KBM-7 (cell line): Measurements from ENCODE around the gene SCGN.
A peak's percentile ranks its signal among the peaks of the same experiment; 100 is the strongest.
"Not testable (repeated sequence)": the region's sequence is repeated elsewhere in the genome, so short reads cannot be mapped to it uniquely, and the experiment has no call there.

Experiments
- DNase-seq: peaks from one replicate; pipeline ENCODE4 v3.0.0-alpha.2; 2015
- in situ Hi-C: fragments of 300-500 bp; cut with MboI; formaldehyde crosslinking; loops from 2 replicates; pipeline ENCODE4 v1.14.3; 2020; ENCODE audit warnings: low sequenced_read_pairs, low pct_unique_long_range_greater_than_20kb, mixed read lengths

Gene SCGN

DNA sequence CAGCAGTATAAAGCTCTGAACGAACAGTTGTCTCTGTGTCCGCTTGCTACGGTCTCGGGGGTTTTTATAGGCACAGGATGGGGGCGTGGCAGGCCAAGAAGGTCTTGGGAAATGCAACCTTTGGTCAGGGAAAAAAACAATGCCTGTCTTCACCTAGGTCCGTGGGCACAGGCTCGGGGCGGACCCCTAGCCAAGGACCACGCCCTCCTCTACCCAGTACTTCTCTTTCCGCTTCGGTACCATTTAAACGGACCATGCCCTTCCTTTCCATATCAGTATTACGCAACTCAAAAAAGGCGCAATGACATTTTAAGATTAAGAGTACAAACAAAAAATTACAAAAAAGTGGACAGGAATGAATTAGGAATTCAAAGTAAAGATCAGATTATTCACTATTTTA lies 58.3 kb downstream of the SCGN start:
- no peak for DNase-seq
- in situ Hi-C loops, result no loop called here

GRCh38 chr6:25713824-25714223 lies 61.8 kb downstream of the SCGN start:
- DNase-seq, result no peak
- in situ Hi-C loops, result no loop called here

- in situ Hi-C loops, result no loop called here
- no peak for DNase-seq
These were observed 62.8 kb downstream of the SCGN start for GRCh38 chr6:25714765-25715164.

DNA sequence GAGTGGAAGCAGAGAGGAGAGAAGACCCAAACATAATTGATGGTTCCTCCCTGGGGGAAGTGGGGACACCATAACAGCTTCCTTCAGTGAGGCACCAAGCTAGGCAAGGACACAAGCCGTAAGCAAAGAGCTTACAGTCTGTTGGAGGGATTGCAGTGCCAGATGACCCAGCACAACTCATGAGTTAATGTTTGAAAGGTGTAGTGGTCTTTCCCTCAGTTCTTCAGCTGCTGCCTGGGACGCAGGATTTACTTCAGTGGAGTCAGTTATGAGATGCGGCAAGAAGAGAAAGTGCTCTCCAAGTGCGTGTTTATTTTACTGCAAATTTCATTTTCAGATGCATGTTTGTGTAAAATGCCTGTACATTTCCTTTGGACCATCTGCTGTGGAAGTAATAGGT lies 63.8 kb downstream of the SCGN start:
- in situ Hi-C loops, result no loop called here

GRCh38 chr6:25717866-25718740 lies 66.1 kb downstream of the SCGN start:
- DNase-seq, result peak; percentile 41
- in situ Hi-C loops, result no loop called here

More for the DNA sequence above, 63.8 kb downstream of the SCGN start:
- DNase-seq, result no peak

DNA sequence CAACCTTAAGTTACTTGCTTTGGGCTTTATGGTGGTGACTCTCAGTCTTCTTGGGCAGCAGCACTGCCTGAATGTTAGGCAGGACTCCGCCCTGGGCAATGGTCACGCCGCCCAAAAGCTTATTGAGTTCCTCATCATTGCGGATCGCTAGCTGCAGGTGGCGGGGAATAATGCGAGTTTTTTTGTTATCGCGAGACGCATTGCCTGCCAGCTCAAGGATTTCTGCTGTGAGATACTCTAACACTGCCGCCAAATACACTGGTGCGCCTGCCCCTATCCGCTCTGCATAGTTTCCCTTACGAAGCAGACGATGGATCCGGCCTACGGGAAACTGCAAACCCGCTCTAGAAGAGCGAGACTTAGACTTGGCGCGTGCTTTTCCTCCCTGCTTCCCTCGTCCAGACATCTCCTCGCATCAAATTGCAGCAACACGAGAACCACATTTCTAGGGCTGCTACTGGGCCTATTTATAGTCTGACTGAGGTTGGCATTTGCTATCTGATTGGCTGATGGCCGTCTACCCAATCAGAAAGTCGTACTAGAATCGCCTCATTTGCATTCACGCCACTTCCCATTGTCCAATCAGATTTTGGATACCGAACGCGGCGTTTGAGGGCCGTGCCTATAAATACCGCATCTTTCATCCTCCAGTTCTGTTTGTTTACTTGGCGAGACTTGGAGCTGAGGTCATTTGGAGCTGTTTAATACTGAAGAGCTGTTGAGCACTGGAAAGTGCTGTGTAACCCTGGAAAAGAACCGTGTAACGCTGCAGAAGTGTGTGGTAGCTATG lies 74.3 kb downstream of the SCGN start:
- in situ Hi-C loops, result no loop called here
- DNase-seq, result no peak

- DNase-seq, result no peak
- in situ Hi-C loops, result no loop called here
These were observed 75.0 kb downstream of the SCGN start for GRCh38 chr6:25727028-25727427.

DNA sequence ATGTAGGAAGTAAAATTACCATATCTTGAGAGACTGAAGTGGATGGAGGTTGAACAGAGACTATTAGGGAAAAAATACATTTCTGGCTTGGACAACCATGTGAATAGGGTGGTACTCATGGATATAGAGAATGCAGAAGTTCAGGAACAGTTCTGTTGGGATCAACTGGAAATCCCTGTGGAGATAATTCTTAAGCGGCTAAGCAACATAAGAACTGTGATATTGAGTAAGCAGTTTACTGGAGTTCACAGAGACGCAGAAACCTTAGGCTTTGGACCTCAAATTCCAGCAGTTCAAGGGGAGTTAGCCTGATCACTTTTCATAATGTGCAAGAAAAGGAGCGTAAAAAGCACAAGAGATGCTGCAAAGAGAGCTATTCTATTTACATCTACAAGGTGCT lies 78.9 kb downstream of the SCGN start:
- in situ Hi-C loops, result no loop called here
- DNase-seq, result no peak

- in situ Hi-C loops, result no loop called here
- DNase-seq, result no peak
These were observed 79.7 kb downstream of the SCGN start for GRCh38 chr6:25731721-25732120.

GRCh38 chr6:25732468-25733198 lies 80.6 kb downstream of the SCGN start:
- in situ Hi-C loops, result no loop called here
- DNase-seq, result no peak

GRCh38 chr6:25735261-25735660 lies 83.2 kb downstream of the SCGN start:
- DNase-seq, result no peak
- in situ Hi-C loops, result no loop called here

- in situ Hi-C loops, result no loop called here
- no peak for DNase-seq
These were observed 91.9 kb downstream of the SCGN start for GRCh38 chr6:25743868-25744267.

DNA sequence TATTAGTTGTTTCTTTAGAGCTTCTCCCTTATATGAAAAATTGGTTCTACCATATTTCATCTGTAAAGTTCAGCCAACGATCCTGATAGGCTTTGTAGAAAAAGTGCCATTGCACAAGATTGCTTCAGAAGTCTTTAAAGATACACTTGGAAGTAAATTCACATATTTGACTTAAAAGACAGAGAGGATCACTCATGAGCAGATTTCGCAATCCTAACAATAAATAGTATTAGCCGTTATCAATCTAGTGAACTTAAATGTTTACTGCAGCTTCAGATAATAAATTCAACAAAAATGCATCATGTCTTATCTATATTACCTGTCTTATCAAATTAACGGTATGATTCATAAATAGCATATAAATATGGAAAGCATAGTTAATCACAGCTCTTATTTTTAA lies 93.8 kb downstream of the SCGN start:
- no peak for DNase-seq
- in situ Hi-C loops, result no loop called here

GRCh38 chr6:25746968-25747367 lies 95.0 kb downstream of the SCGN start:
- no peak for DNase-seq
- in situ Hi-C loops, result no loop called here

GRCh38 chr6:25747477-25747876 lies 95.5 kb downstream of the SCGN start:
- DNase-seq, result no peak
- in situ Hi-C loops, result no loop called here

DNA sequence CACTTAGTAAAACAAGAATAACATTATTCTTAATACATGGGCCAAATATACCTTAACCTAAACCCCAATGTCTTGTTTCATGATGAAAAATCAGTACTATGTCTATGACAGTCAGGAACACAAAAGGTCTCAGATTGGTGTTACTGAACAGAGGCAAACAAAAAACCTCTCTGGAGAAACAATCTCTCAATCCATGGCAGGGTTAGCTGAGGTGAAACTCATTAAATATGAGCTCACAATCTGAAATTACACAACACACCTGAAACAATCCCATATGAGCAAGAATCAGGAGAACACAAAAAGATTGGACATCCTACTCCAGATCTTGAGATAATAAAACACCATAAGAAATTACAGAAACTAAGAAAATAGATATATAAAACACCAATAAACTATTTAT lies 96.0 kb downstream of the SCGN start:
- DNase-seq, result no peak
- in situ Hi-C loops, result no loop called here

- in situ Hi-C loops, result not testable (repeated sequence)
These were observed 96.8 kb downstream of the SCGN start for GRCh38 chr6:25748601-25749517.

GRCh38 chr6:25749837-25750236 lies 97.8 kb downstream of the SCGN start:
- in situ Hi-C loops, result no loop called here
- DNase-seq, result peak; percentile 83

More at GRCh38 chr6:25748601-25749517, 96.8 kb downstream of the SCGN start:
- peak; percentile 32 for DNase-seq

DNA sequence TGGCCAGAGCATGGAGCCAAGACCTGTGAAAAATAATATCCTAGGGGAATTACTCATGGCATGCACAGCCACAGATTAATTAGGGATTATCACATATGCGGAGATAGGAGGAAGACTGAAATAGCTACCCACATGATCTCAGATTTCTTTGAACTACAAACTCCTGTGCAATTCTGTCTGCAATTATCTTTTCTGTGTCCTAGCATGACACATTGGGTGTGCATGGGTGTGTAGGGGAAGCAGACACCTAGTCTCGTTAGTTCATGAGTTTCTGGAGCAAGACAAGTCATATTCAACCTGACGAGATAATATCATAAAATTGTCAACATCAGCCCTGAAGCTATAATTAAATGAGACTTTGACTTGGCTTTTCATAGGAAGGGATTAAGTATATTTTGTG lies 98.9 kb downstream of the SCGN start:
- in situ Hi-C loops, result no loop called here
- DNase-seq, result no peak
